Natural killer cell (primary cell): ENCODE results near the gene EMC8. TPM values are rescaled to one million over a fixed set of nuclear protein-coding genes. Genes with fewer than 3 reads are reported as not detected.
"Not testable (repeated sequence)": the region's sequence is repeated elsewhere in the genome, so short reads cannot be mapped to it uniquely, and the experiment has no call there.

Experiments
- ATAC-seq, 3 donors: fragments of 150-1000 bp in 2 of 3; fragments of 200-7000 bp in 1 of 3; cut with Tn5 transposase; 1 replicate in 1 of 3; 2 replicates in 2 of 3; pipeline ENCODE4 v1.10.0; 2021; ENCODE audit warnings: mild to moderate bottlenecking in 2 of 3, moderate library complexity in 2 of 3
- DNase-seq, 2 donors: peaks; one replicate each; pipeline versions ENCODE4 v3.0.0 to v3.0.0-alpha.2; 2013 to 2021; ENCODE audit warnings: mixed read lengths in 1 of 2
- H3K27ac ChIP-seq: one replicate; pipeline ENCODE4 v1.5.1; 2013; ENCODE audit warnings: mild to moderate bottlenecking, low read length
- H3K27me3 ChIP-seq: one replicate; pipeline ENCODE4 v1.6.1; 2013; ENCODE audit warnings: low read length; ENCODE audit not compliant: control insufficient read depth, insufficient read depth
- H3K36me3 ChIP-seq: one replicate; pipeline ENCODE4 v1.6.1; 2013; ENCODE audit warnings: low read length; ENCODE audit not compliant: control insufficient read depth, insufficient read depth
- H3K4me1 ChIP-seq: one replicate; pipeline ENCODE4 v1.6.1; 2013; ENCODE audit warnings: low read length; ENCODE audit not compliant: control insufficient read depth, insufficient read depth
- H3K4me3 ChIP-seq: one replicate; pipeline ENCODE4 v1.5.1; 2013; ENCODE audit warnings: low read length
- H3K9me3 ChIP-seq: one replicate; pipeline ENCODE4 v1.6.1; 2013; ENCODE audit warnings: low read length; ENCODE audit not compliant: control insufficient read depth, insufficient read depth
- H3K27ac Mint-ChIP-seq, 2 donors: one replicate each; pipeline ENCODE4 v1.8.0; 2022; ENCODE audit warnings: mild to moderate bottlenecking in 2 of 2, mixed read lengths in 2 of 2, moderate library complexity in 1 of 2
- H3K27me3 Mint-ChIP-seq, 2 donors: one replicate each; pipeline ENCODE4 v1.8.0; 2022; ENCODE audit warnings: low read depth in 2 of 2, mixed read lengths in 2 of 2
- H3K36me3 Mint-ChIP-seq: one replicate; pipeline ENCODE4 v1.8.0; 2022; ENCODE audit warnings: mixed read lengths
- H3K4me1 Mint-ChIP-seq, 2 donors: one replicate each; pipeline ENCODE4 v1.8.0; 2022; ENCODE audit warnings: mixed read lengths in 2 of 2
- H3K4me3 Mint-ChIP-seq: one replicate; pipeline ENCODE4 v1.8.0; 2022; ENCODE audit warnings: mild to moderate bottlenecking, moderate library complexity, mixed read lengths
- H3K9me3 Mint-ChIP-seq, 2 donors: one replicate each; pipeline ENCODE4 v1.8.0; 2022; ENCODE audit warnings: mixed read lengths in 2 of 2
- WGBS: methylation state at CpG from one replicate; pipeline ENCODE4 v1.1.7; 2013; ENCODE audit warnings: missing lambda C conversion rate; ENCODE audit not compliant: insufficient coverage; 5-methylcytosine and 5-hydroxymethylcytosine counted together
- intact Hi-C: fragments of 100-400 bp; cut with micrococcal nuclease; formaldehyde crosslinking; loops from one replicate; pipeline ENCODE4 v1.14.2; 2022
- total RNA-seq, 4 donors: library from RNA; stranded (reverse); fragments of 120-200 nt in 1 of 4; gene quantifications; one replicate each; pipeline versions ENCODE4 v1.2.3 to v1.2.4, GENCODE V29; 2013 to 2022
- TF ChIP-seq, protein P1 (sequence below): fragments of 200-600 bp; IDR thresholded peaks from one replicate; pipeline ENCODE4 v1.8.0; 2022; ENCODE audit warnings: antibody characterized with exemption

EMC8 gene
- total RNA-seq, 3 donors from 2014 or later (not counting 1 experiment from before 2014, with no cell fraction given), result 21.2 to 26.4 (median 24.1) TPM

DNA sequence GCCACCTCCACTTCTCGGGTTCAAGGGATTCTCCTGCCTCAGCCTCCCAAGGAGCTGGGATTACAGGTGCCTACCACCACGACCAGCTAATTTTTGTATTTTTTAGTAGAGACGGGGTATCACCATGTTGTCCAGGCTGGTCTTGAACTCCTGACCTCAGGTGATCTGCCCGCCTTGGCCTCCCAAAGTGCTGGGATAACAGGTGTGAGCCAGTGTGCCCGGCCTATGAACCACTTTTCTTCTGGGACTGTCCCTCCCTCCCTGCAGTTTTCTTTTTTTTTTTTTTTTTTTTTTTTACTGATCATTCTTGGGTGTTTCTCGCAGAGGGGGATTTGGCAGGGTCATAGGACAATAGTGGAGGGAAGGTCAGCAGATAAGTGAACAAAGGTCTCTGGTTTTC, 8.0 kb upstream of the EMC8 start:
- H3K4me3 ChIP-seq, H3K27ac Mint-ChIP-seq, H3K4me3 Mint-ChIP-seq, H3K4me1 ChIP-seq, DNase-seq, H3K9me3 Mint-ChIP-seq, ATAC-seq, H3K9me3 ChIP-seq, H3K27ac ChIP-seq, H3K27me3 ChIP-seq, intact Hi-C loops: not testable (repeated sequence)
- H3K36me3 ChIP-seq, result peaks cover 33% of the 10 kb centered on the region
- peaks cover 10 to 13% of the 10 kb centered on the region in 2 donors for H3K27me3 Mint-ChIP-seq
- H3K36me3 Mint-ChIP-seq, result peaks cover 16% of the 10 kb centered on the region
- WGBS, result 97% methylated on average over 4 of the region's 6 CpGs
- peaks cover 9 to 17% of the 10 kb centered on the region in 2 donors for H3K4me1 Mint-ChIP-seq

DNA sequence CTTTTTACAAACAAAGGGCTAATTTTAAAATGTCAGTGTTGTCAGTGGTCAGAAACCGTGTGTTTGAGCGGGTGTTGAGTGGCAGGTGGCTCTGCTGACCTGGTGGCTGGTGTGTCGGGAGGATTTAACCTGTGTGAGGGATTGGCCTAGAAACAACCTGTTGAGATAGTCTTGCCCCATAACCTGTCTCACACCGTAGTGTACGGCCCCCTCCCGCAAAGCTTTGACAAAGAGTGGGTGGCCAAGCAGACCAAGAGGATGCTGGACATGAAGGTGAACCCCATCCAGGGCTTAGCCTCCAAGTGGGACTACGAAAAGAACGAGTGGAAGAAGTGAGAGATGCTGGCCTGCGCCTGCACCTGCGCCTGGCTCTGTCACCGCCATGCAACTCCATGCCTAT, 7.2 kb upstream of the EMC8 start:
- no peaks in the 10 kb centered on the region for H3K9me3 Mint-ChIP-seq
- peaks cover 2 to 5% of the 10 kb centered on the region in 2 donors for H3K27me3 Mint-ChIP-seq
- ATAC-seq, result no peak
- no peak overlapping the region for H3K27ac Mint-ChIP-seq
- H3K9me3 ChIP-seq, result no peaks in the 10 kb centered on the region
- DNase-seq, result no peak
- H3K4me3 ChIP-seq, result no peak overlapping the region
- WGBS, result 98% methylated on average over 11 of the region's 11 CpGs
- TF ChIP-seq, protein P1, sequence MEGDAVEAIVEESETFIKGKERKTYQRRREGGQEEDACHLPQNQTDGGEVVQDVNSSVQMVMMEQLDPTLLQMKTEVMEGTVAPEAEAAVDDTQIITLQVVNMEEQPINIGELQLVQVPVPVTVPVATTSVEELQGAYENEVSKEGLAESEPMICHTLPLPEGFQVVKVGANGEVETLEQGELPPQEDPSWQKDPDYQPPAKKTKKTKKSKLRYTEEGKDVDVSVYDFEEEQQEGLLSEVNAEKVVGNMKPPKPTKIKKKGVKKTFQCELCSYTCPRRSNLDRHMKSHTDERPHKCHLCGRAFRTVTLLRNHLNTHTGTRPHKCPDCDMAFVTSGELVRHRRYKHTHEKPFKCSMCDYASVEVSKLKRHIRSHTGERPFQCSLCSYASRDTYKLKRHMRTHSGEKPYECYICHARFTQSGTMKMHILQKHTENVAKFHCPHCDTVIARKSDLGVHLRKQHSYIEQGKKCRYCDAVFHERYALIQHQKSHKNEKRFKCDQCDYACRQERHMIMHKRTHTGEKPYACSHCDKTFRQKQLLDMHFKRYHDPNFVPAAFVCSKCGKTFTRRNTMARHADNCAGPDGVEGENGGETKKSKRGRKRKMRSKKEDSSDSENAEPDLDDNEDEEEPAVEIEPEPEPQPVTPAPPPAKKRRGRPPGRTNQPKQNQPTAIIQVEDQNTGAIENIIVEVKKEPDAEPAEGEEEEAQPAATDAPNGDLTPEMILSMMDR, result no peak
- H3K27ac ChIP-seq, result no peak overlapping the region
- H3K27me3 ChIP-seq, result no peaks in the 10 kb centered on the region
- no peaks in the 10 kb centered on the region for H3K4me1 ChIP-seq
- peaks cover 41% of the 10 kb centered on the region for H3K36me3 ChIP-seq
- intact Hi-C loops, result no loop called here
- H3K4me3 Mint-ChIP-seq, result no peak overlapping the region
- H3K4me1 Mint-ChIP-seq, result peaks cover 17 to 25% of the 10 kb centered on the region in 2 donors
- peaks cover 21% of the 10 kb centered on the region for H3K36me3 Mint-ChIP-seq

DNA sequence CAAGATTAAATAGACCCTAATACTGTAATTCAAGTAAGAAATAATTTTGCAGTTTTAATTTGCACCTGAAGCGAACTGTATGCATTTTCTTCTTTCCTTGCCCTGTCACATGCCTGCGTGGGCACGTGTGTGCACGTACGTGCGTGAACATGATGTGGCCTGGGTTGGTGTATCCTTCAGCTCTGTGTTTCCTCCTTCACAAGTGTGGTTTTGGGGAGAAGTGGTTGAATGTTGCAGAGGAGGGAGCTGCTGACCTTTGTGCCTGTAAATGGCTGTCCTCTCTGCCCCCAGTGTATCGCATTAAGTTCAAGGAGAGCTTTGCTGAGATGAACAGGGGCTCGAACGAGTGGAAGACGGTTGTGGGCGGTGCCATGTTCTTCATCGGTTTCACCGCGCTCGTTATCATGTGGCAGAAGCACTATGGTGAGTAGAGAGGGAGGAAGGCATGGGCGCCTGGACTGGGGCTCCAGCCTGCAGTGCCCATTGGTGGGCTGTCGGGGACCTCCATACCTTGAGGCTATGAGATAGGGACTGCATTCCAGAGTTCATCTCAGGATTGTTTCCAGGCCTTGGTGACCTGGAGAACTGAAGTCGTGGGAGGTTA, 6.2 kb upstream of the EMC8 start:
- H3K9me3 Mint-ChIP-seq, result no peaks in the 10 kb centered on the region
- H3K9me3 ChIP-seq, result no peaks in the 10 kb centered on the region
- H3K4me3 ChIP-seq, result no peak overlapping the region
- no peaks in the 10 kb centered on the region for H3K27me3 ChIP-seq
- DNase-seq (no peak), ATAC-seq (no peak)
- peaks cover 42% of the 10 kb centered on the region for H3K36me3 ChIP-seq
- H3K4me1 ChIP-seq, result peaks cover 3% of the 10 kb centered on the region
- peaks cover 27 to 30% of the 10 kb centered on the region in 2 donors for H3K4me1 Mint-ChIP-seq
- intact Hi-C loops, result no loop called here
- peaks cover 21% of the 10 kb centered on the region for H3K36me3 Mint-ChIP-seq
- no peak overlapping the region for H3K27ac ChIP-seq
- no peak overlapping the region for H3K4me3 Mint-ChIP-seq
- WGBS, result 91% methylated on average over 17 of the region's 18 CpGs
- H3K27me3 Mint-ChIP-seq, result no peaks in the 10 kb centered on the region
- H3K27ac Mint-ChIP-seq, result no peak overlapping the region
- TF ChIP-seq, protein P1, result no peak

DNA sequence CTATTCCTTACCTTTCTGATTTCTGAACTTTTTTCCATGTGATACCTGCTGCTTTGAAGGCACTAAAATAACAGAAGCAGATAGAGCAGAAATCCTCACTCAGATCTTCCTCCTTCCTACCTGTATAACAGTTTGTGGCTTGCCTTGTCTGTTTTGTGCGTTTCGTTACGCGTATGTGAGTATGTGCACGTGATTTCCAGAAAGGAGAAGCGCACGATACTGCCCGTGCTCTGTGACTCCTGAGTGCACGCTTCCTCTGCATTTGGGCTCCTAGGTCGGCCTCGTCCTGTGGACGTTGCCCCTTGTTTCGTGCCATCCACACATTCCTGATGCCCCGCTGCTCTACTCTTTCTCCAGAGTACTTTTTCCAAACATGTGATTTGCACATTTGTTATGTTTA, 4.2 kb upstream of the EMC8 start:
- Mint-ChIP-seq H3K4me3 (no peak overlapping the region), H3K9me3 (no peaks in the 10 kb centered on the region), H3K27me3 (no peaks in the 10 kb centered on the region), H3K27ac (peak overlapping the region in 1 of 2 donors; percentile 5), H3K36me3 (peaks cover 21% of the 10 kb centered on the region), H3K4me1 (peaks cover 33 to 39% of the 10 kb centered on the region in 2 donors)
- ATAC-seq (no peak), DNase-seq (no peak)
- Histone ChIP-seq H3K9me3 (no peaks in the 10 kb centered on the region), H3K36me3 (peaks cover 42% of the 10 kb centered on the region), H3K27me3 (no peaks in the 10 kb centered on the region), H3K27ac (no peak overlapping the region), H3K4me3 (no peak overlapping the region), H3K4me1 (peaks cover 14% of the 10 kb centered on the region)
- TF ChIP-seq, protein P1, result no peak
- intact Hi-C loops, result no loop called here
- WGBS, result 79% methylated on average over 13 of the region's 14 CpGs
